IMR-90 (cell line): ENCODE measurements around the gene PUM2. TPM values are rescaled to one million over a fixed set of nuclear protein-coding genes. Genes with fewer than 3 reads are reported as not detected.
"Not testable (repeated sequence)": the region's sequence is repeated elsewhere in the genome, so short reads cannot be mapped to it uniquely, and the experiment has no call there.

Experiments
- ATAC-seq: fragments of 200-7000 bp; cut with Tn5 transposase; 2 replicates; pipeline ENCODE4 v1.9.1; 2020; ENCODE audit warnings: low read depth, mild to moderate bottlenecking, moderate library complexity
- BruUV-seq: library from RNA; stranded (reverse); fragments of 400-500 nt; replicated peaks from 2 replicates; lab custom pipeline; 2021; lab: Mats Ljungman, UMichigan
- CTCF ChIA-PET: fragments of 300-600 bp; formaldehyde crosslinking; extraction: SDS; loops from one replicate; lab custom pipeline; 2021; ENCODE audit warnings: antibody characterized with exemption; lab: Yijun Ruan, JAX
- POLR2A ChIA-PET: fragments of 300-600 bp; sonication (Branson Sonifier 250); formaldehyde crosslinking; loops from one replicate; lab custom pipeline; 2022; ENCODE audit warnings: antibody characterized with exemption; ENCODE audit not compliant: unreplicated experiment; lab: Charles Lee
- DNase-seq: peaks from one replicate; pipeline ENCODE4 v3.0.0; 2013
- H2AFZ ChIP-seq: replicated peaks from 2 replicates; pipeline ENCODE3; 2013; ENCODE audit warnings: low read length, mild to moderate bottlenecking; ENCODE audit not compliant: poor library complexity
- H2AK5ac ChIP-seq: 2 replicates; pipeline ENCODE4 v1.6.1; 2013; ENCODE audit warnings: low read depth, low read length, inconsistent platforms
- H2AK9ac ChIP-seq: replicated peaks from 2 replicates; pipeline ENCODE3; 2013; ENCODE audit warnings: mild to moderate bottlenecking, low read depth, low read length, moderate library complexity; ENCODE audit not compliant: poor library complexity
- H2BK120ac ChIP-seq: 2 replicates; pipeline ENCODE4 v1.6.1; 2013; ENCODE audit warnings: low read depth, low read length, inconsistent platforms
- H2BK15ac ChIP-seq: 3 replicates; pipeline ENCODE4 v1.6.1; 2013; ENCODE audit warnings: low read depth, low read length, inconsistent platforms
- H2BK20ac ChIP-seq: 2 replicates; pipeline ENCODE4 v1.6.1; 2013; ENCODE audit warnings: low read depth, mild to moderate bottlenecking, inconsistent platforms, low read length, moderate library complexity
- H2BK5ac ChIP-seq: 2 replicates; pipeline ENCODE4 v1.6.1; 2013; ENCODE audit warnings: mild to moderate bottlenecking, low read depth, low read length, inconsistent platforms; ENCODE audit not compliant: poor library complexity, severe bottlenecking
- H3K14ac ChIP-seq: replicated peaks from 2 replicates; pipeline ENCODE4 v1.6.1; 2013; ENCODE audit warnings: low read depth, low read length, inconsistent platforms
- H3K18ac ChIP-seq: 2 replicates; pipeline ENCODE4 v1.6.1; 2013; ENCODE audit warnings: low read depth, low read length, control low read depth
- H3K23ac ChIP-seq: 2 replicates; pipeline ENCODE4 v1.6.1; 2013; ENCODE audit warnings: low read depth, low read length, inconsistent platforms
- H3K27ac ChIP-seq: 2 replicates; pipeline ENCODE4 v1.5.1; 2013; ENCODE audit warnings: mild to moderate bottlenecking, control low read depth, low read length; ENCODE audit not compliant: insufficient read depth
- H3K27me3 ChIP-seq: 2 replicates; pipeline ENCODE4 v1.6.1; 2013; ENCODE audit warnings: low read length; ENCODE audit not compliant: control insufficient read depth, insufficient read depth
- H3K36me3 ChIP-seq: 2 replicates; pipeline ENCODE4 v1.6.1; 2013; ENCODE audit warnings: low read length, mixed read lengths; ENCODE audit not compliant: control insufficient read depth, insufficient read depth
- H3K4ac ChIP-seq: 2 replicates; pipeline ENCODE4 v1.6.1; 2013; ENCODE audit warnings: low read depth, low read length, inconsistent platforms
- H3K4me1 ChIP-seq: 2 replicates; pipeline ENCODE4 v1.6.1; 2013; ENCODE audit warnings: low read length, mixed read lengths; ENCODE audit not compliant: control insufficient read depth, insufficient read depth
- H3K4me2 ChIP-seq: 2 replicates; pipeline ENCODE4 v1.6.1; 2013; ENCODE audit warnings: low read depth, mild to moderate bottlenecking, control low read depth, low read length, moderate library complexity
- H3K4me3 ChIP-seq: 2 replicates; pipeline ENCODE4 v1.5.1; 2013; ENCODE audit warnings: low read depth, mild to moderate bottlenecking, control low read depth, low read length, moderate library complexity; ENCODE audit not compliant: insufficient read depth
- H3K56ac ChIP-seq: 2 replicates; pipeline ENCODE4 v1.6.1; 2013; ENCODE audit warnings: low read length, inconsistent platforms; ENCODE audit not compliant: insufficient read depth; ENCODE audit errors: extremely low read depth
- H3K79me1 ChIP-seq, 2 experiments: 2 replicates each; pipeline ENCODE4 v1.6.1; 2013; ENCODE audit warnings: low read length in 2 of 2, inconsistent platforms in 1 of 2, low read depth in 1 of 2
- H3K9ac ChIP-seq: 2 replicates; pipeline ENCODE4 v1.6.1; 2013; ENCODE audit warnings: low read depth, low read length, control low read depth
- H3K9me1 ChIP-seq: 2 replicates; pipeline ENCODE4 v1.6.1; 2013; ENCODE audit warnings: low read length, inconsistent platforms; ENCODE audit not compliant: insufficient read depth
- H3K9me3 ChIP-seq: 2 replicates; pipeline ENCODE4 v1.6.1; 2013; ENCODE audit warnings: low read length; ENCODE audit not compliant: control insufficient read depth, insufficient read depth
- H4K20me1 ChIP-seq: 2 replicates; pipeline ENCODE4 v1.6.1; 2013; ENCODE audit warnings: low read length, inconsistent platforms; ENCODE audit not compliant: insufficient read depth
- H4K5ac ChIP-seq: 2 replicates; pipeline ENCODE4 v1.6.1; 2013; ENCODE audit warnings: mild to moderate bottlenecking, low read depth, low read length, control low read depth
- H4K8ac ChIP-seq, 2 experiments: 2 replicates each; pipeline ENCODE4 v1.6.1; 2013; ENCODE audit warnings: low read depth in 2 of 2, low read length in 2 of 2, control low read depth in 1 of 2, inconsistent platforms in 1 of 2
- H4K91ac ChIP-seq: 2 replicates; pipeline ENCODE4 v1.6.1; 2013; ENCODE audit warnings: low read depth, low read length, inconsistent platforms; ENCODE audit not compliant: insufficient read depth
- WGBS, 2 experiments: methylation state at CpG; one replicate each; pipeline versions ENCODE4 v1.1.5 to v1.1.7; 2013; ENCODE audit warnings: missing lambda C conversion rate in 2 of 2; ENCODE audit not compliant: insufficient read length in 1 of 2; ENCODE audit errors: extremely low coverage in 2 of 2; 5-methylcytosine and 5-hydroxymethylcytosine counted together
- dilution Hi-C: fragments of 300-500 bp; cut with HindIII; formaldehyde crosslinking; loops from one replicate; pipeline ENCODE4 v1.14.3; 2018; ENCODE audit warnings: low sequenced_read_pairs; ENCODE audit not compliant: unreplicated experiment
- in situ Hi-C: fragments of 300-500 bp; cut with MboI; formaldehyde crosslinking; loops from 3 replicates; pipeline ENCODE4 v1.14.3; 2019; ENCODE audit warnings: low sequenced_read_pairs, inconsistent platforms, mixed read lengths
- intact Hi-C: fragments of 100-400 bp; cut with micrococcal nuclease; formaldehyde crosslinking; loops from 2 replicates; pipeline ENCODE4 v1.10.0; 2022
- polyA plus RNA-seq, 3 experiments: library from polyadenylated mRNA; depleted of rRNA; stranded (reverse); fragments of >200 nt; gene quantifications; 2 replicates each; pipeline ENCODE4 v1.2.3, GENCODE V29; 2012; ENCODE audit warnings: low replicate concordance in 1 of 3
- total RNA-seq: library from RNA; depleted of rRNA; stranded (reverse); fragments of >200 nt; gene quantifications from 2 replicates; pipeline ENCODE4 v1.2.3, GENCODE V29; 2012

PUM2 gene
- total and polyA plus RNA-seq, 2 of the 4 experiments (the other 2 are of a cell fraction) = 18.8 to 38.4 TPM

DNA sequence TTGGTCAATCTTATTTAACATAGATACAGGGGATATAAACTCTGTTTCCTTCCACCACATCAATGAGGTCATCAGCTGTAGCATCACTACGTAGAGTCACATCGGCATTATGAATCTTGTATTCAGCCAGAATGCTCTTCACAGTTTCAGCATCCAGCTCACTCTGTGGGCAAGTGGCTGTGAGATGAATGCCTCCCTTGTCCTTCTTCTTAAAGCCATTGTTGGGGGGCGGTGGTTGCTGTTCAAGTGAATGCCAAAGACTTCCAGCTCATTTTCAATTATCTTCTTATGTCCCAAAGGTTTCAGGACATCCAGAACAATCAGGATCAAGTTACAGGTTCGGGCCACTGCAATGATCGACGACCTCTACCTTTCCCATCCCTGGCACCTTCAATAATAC is 110.4 kb downstream of the PUM2 start:
- H3K4me1 ChIP-seq, ATAC-seq, H3K9me1 ChIP-seq, H3K9me3 ChIP-seq, H2AFZ ChIP-seq, H3K27me3 ChIP-seq, H3K4ac ChIP-seq, BruUV-seq, H3K4me2 ChIP-seq, H2BK5ac ChIP-seq, H2BK20ac ChIP-seq, in situ Hi-C loops, H4K8ac ChIP-seq, H4K20me1 ChIP-seq, H3K23ac ChIP-seq, H2BK15ac ChIP-seq, H3K36me3 ChIP-seq, H2BK120ac ChIP-seq, H3K27ac ChIP-seq, DNase-seq, H2AK5ac ChIP-seq, dilution Hi-C loops, POLR2A ChIA-PET, H3K18ac ChIP-seq, intact Hi-C loops, H2AK9ac ChIP-seq, H3K56ac ChIP-seq, H4K5ac ChIP-seq, H3K14ac ChIP-seq, H3K79me1 ChIP-seq, H3K4me3 ChIP-seq, H4K91ac ChIP-seq, H3K9ac ChIP-seq: not testable (repeated sequence)
- CTCF ChIA-PET = interaction anchor here (1.0 kb wide), 1 partner anchor 246 kb away, joined by 3 read pairs; no protein-coding TSS in a partner anchor
- no CpG with 5 or more reads among the region's 6 CpGs for WGBS, 2 experiments
